GM21576 (cell line): ENCODE data around the gene NCBP3.

Experiments used
- ATAC-seq: cut with Tn5 transposase; IDR thresholded peaks from one replicate; pipeline ENCODE4 v1.9.1; 2021; ENCODE audit warnings: mild to moderate bottlenecking, moderate library complexity; ENCODE audit not compliant: unreplicated experiment

Gene NCBP3, protein sequence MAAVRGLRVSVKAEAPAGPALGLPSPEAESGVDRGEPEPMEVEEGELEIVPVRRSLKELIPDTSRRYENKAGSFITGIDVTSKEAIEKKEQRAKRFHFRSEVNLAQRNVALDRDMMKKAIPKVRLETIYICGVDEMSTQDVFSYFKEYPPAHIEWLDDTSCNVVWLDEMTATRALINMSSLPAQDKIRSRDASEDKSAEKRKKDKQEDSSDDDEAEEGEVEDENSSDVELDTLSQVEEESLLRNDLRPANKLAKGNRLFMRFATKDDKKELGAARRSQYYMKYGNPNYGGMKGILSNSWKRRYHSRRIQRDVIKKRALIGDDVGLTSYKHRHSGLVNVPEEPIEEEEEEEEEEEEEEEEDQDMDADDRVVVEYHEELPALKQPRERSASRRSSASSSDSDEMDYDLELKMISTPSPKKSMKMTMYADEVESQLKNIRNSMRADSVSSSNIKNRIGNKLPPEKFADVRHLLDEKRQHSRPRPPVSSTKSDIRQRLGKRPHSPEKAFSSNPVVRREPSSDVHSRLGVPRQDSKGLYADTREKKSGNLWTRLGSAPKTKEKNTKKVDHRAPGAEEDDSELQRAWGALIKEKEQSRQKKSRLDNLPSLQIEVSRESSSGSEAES

DNA sequence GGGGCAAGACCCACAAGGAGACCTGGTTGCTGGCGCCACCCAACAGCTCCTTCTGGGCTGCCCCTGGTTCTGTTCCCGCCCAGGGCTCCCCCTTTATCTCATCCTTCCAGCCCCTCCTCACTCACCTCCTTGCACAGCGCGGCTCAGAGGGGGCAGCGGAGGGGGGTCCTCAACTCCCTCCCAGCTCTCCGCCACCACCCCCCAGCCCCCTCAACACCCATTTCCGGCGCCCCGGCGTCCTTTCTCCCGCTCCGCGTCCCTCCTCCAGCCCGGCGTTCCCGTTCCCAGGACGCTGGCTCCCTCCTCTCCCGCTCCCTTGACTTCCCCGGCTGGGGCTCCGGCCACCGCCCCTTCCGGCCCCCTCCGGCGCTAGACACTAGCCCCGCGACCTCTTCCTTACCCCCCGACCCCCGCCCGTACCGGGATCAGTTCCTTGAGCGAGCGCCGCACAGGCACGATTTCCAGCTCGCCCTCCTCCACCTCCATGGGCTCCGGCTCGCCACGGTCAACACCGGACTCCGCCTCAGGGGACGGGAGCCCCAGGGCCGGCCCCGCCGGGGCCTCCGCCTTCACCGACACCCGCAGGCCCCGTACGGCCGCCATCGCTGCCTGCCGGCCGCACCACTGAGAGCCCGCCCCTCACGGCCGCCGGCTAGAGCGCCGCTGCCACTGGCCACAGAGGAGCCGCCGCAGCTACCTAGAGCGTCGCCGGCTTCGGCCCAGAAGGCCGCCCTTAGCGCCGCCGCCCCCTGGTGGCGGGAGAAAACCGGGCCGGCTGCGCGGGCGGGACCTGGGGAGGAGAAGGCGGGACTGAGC lies at the start of gene NCBP3:
TSS of gene NCBP3 (minus strand) at position 626 of the 816 bp plus-strand sequence. CDS start at position 603, 23 bp downstream.
- ATAC-seq: peak; percentile 84

DNA sequence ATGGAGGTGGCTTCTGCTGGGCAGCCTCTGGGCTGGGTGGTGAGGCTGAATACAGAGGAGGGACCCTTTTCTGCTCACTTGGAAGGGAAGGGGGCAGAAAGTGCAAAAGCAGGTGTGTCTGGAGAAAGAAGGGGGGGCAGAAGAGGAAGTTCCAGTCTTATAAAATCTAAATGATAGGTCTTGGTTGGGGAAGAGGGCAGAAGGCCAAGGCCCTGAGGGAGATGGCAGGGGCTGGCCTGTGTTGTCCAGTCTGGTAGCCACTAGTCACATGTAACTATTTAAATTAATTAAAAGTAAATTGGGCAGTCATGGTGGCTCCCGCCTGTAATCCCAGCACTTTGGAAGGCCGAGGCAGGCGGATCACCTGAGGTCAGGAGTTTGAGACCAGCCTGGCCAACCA lies 49.3 kb upstream of the NCBP3 start:
- ATAC-seq: no peak

DNA sequence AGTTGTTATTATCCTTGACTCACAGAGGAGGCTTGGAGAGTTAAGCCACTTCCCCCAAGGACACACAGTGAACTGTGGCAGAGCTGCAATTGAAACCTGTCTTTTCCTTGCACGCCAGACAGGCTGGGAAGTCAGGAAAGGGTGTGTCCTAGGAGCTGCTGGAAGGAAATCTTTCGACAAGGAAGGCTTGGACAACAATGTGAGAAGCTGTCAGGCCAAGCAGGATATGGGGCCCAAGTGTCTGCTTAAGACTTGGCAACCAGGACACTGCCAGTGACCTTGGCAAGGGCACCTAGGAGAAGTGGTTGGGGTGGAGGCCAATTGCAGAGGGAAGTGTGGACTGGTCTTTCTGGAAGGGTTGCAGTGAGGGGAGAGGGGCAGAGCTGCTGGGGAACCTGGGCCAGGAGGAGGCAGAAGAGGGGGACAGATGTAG lies 48.9 kb upstream of the NCBP3 start:
- no peak for ATAC-seq

DNA sequence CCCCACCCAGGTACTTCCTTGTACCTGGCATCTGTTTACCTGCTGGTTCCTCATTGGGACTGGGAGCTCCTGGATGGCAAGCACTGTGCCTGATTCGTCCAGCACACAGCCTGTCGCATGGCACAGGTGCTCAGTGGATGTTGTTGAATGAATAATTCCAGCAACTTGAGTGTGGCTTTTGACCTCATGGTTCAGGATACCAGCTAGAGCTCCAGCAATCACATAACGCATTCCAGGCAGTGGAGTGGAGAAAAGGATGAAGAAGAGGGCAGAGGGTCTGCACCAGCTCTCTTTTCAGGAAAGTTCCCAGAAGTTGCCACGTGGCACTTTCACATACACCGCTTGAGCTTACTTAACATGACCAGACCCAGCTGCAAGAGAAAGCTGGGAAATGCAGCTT lies 48.1 kb upstream of the NCBP3 start:
- ATAC-seq: no peak

DNA sequence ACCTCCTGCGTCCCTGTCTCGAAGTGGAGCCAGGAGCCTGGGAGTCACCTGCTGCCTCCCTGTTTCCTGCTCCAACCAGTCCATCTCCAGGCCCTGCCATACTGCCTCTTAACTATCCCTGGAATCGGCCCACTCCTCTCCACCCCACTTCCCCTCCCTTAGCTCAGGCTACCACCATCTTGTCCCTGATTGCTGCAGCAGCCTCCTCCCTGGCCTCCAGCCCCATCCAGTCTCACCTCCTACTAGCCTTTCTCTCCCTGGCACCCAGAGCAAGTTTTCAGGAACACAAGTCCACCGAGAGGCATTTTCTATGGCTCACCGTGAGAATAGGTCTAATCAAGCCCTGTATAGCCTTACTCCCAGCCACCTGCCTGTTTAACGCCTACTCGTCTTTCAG lies 47.7 kb upstream of the NCBP3 start:
- no peak for ATAC-seq

DNA sequence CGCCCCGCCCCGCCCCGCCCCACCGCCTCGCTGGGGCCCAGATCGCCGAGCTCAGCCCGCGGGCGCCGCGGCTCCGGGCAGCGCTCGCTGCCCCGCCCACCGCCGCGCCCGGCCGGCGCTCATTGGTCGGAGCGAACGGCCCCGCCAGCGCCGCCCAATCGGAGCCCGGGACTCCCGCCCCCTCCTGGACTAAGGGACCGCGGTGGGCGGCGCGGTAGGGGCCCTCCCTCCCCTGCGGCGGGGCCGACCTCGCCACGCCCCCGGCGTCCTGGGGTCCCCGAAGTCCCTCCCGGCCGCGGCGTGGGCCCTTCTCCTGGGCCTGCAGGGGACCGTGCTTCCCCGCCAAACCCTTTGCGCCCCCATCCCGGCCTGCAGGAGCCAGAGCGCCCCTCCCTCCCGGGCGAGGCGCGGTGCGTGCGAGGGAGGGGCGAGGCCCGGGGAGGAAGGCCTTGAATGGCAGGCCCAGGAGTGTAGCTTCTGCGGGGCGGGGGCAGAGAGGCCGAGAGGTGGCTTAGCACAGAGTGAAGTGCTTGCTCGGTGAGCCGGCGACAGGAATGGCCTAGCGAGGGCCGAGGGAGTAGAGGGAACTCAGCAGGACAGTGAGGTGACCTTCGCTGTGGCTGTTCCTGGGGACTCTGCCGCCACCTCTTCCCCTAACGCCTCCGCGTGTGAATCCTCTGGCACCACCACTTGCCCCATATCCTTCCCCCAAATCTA lies 47.1 kb upstream of the NCBP3 start, which contains the start of gene CAMKK1:
TSS of gene CAMKK1 (minus strand) at position 51 of the 717 bp plus-strand sequence. CDS start 7,366 bp downstream, outside the sequence.
- ATAC-seq: peak; percentile 72

DNA sequence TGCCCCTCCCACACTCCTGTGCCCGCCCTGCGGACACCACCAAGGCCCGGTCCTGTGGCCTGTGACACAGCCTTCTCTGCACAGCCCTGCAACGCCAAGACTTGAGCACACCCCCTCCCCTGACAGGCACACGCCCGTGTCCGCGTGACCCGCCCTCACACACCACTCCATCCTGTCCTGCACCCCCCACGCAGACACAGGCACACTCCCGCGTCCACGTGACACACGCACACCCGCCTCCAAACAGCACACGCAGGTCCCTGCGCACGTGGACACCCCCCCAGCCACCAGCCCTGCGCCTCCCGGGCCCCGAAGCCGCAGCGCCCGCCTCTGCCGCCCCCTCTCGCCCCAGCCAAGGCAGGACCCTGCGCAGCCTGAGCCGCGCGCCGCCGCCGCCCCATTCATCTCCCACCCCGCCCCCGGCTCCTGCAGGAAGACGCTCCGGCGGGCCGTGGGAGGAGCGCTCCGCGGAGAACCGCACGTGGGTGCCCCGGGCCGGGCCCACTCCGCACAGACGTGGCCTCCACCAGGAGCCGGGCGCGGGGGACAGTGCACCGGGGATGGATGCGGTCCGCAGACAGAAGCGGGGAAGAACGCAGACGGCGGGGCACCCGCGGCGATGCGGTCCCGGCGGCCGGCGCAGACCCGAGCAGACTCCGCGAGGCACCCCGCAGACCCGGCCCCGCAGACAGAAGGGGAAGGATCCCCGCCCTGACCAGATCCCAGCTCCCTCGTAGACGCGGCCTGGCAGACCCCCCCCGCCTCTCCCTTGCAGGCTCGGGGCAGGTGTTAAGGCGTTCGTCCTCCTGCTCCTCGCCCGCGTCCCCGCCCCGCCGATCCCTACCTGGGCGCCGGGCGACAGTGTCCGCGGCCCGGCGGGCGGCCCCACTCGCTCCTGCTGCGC lies 46.3 kb upstream of the NCBP3 start:
- ATAC-seq: peak; percentile 14

DNA sequence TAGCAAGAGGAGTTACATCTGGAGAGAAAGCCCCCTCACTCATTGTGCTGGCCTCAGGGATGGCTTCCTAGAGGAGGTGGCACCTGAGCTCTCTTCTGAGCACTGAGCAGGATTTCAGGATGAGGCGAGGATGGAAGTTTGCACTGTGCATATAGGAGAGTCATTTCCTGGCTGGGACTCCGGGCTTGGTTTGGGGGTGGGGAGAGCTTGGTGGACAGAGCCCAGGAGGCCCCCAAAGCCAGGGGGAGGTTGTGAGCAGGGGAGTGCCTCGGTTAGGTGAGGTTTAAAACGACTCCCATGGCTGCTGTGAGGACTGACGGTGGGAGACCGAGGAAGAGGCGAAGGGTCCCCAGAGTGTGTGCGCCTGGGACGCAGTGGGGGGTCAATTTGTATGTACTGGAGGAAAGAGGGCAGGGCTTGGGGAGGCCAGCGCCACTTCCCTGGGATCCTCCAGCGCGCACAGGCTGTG lies 45.6 kb upstream of the NCBP3 start:
- ATAC-seq: no peak

DNA sequence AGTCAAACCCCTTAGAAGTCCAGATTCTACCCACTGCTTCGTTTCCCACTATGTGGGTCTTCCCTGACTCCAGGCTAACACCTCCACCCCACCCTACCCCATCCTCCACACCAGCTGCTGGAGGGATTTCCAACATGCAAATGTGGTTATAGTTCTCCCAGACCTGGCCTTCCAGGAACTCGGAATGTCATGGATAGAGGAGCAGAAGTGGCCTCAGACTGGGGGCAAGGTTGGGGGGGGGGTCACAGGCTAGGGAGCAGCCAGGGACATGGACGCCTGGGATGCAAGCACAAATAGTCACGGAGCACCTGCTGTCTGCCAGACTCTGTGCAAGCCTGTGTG lies 44.8 kb upstream of the NCBP3 start:
- ATAC-seq: no peak

DNA sequence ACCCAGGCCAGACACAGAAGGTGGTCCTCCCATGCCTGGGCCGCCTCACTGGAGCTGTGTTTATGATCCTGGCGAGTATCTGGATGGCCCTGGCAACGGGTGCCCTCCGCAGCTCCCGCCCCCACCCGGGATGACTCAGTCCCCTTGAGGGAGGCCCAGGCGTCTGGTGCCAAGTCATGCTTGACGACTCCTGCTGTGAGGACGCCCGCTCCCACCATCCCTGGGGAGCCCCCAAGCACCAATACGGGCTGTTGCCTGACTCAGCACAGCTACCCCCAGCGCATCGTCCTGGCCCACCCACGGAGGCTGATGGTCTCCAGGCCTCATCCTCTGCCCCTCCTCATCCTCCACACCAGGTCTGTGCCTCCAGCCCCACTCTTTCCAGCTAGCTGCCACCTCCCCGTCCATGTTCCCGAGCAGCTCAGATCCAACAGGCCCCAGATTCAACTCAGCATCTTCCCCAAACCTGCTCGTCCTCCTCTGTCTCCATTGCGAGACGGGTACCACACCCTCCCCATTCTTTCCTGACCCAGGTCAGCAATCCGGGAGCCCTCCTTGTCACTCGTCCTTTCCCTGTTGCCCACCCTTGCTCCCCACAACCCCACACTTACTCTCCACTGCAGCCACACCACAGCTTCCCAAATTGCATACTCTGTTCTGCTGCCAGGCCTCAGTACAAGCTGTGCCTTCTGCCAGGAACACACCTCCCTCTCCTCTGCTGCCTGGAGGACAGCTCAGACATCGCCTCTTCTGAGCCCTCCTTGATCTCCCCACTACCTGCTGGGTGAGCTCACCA lies 44.2 kb upstream of the NCBP3 start:
- ATAC-seq: no peak

DNA sequence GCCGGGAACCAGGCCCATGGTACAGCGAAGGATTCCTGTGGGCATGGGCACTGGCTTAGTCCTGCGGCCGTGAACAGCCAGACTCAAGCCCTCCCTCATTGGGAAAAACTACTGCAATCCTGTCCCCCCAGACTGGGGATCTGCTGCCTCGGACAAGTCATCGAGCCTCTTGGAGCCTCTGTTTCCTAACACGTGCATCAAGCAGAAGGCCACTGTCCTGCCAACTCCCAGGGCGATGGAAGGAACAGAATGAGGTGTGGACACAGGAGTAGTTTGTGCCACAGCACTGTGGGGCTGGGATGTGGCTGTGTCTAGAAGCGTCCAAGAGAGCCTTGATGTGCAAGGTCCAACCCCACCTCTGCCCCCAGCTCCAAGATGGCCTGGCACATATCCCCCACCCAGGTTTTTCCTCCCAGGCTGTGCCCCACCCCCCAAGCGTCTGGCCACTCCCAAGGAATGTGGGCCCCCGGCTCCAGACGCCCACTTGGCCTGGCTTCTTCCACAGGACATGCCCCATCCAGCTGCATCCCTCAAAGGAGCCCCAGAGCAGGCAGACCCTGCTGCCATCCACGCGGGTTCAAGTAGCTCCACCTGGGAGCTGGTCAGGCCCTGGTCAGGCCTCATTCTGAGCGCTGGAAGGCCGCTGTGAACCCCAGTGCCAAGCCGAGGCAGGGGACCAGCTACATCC lies 43.4 kb upstream of the NCBP3 start:
- no peak for ATAC-seq

DNA sequence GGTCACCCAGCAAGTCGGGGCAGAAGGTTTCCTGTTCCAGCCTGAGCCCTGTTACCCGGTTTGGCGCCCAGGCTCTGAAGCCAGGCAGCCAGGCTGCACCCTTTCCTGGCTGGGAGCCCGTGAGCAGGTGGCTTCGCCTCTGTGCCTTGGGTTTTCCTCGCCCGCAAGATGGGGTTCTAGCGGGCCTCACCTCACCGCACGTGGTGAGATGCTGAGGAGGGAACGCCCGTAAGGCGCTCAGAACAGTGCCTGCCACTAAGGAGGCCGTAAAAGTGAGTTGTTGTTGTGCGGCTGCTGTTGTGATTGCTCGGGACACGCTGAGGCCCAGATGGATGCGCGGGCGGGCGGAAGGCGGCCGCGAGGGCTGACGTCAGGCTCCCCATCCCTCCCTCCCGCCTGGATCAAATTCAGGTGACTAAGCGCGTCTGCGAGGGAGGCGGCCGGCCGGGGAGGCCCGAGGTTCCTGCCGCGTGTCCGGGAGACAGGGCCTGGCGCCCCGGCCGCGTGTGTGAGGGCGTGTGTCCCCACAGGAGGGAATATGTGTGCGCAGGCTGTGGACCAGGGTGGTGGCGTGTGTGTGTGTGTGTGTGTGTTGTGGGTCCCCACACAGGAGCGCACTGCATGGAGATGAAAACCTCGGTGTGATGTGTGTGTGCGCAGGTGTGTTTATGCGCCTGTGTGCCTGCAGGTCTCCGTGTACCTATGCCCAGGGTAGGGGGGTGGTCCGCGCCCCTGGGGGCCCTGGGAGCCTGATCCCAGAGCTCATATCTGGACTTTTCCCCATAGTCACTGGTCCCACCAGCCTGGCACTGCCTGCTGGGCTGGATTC lies 42.5 kb upstream of the NCBP3 start:
- no peak for ATAC-seq

DNA sequence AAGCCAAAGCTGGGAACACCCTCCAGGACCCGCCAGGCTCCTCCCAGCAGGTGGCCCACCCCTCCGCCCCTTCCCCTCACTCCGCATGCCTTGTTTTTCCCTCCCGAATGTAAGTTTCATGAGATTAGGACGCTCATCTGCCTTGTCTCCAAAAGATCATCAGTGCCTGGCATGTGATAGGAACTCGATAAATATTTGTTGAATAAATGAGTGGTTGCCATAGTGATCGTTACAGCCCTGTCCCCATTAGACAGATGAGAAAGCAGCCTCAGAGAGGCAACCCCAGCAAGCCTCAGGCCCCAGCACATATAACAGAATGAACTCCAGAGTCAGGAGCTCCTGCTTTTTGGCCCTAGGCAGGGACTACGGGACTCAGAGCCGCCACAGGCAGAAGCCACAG lies 41.8 kb upstream of the NCBP3 start:
- ATAC-seq: no peak

DNA sequence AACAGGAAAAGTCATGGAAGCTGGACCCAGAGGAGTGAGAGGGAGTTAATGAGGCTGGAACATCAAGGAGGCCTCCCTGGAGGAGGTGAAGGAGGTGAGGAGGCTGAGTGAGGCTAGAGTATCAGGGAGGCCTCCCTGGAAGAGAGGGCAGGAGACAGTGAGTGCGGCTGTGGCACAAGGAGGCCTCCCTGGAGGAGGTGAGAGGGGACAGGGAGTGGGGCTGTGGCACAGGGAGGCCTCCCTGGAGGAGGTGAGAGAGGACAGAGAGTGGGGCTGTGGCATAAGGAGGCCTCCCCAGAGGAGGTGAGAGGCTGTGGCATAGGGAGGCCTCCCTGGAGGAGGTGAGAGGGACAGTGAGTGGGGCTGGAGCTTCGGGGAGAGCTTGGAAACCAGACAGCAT lies 41.3 kb upstream of the NCBP3 start:
- ATAC-seq: no peak

DNA sequence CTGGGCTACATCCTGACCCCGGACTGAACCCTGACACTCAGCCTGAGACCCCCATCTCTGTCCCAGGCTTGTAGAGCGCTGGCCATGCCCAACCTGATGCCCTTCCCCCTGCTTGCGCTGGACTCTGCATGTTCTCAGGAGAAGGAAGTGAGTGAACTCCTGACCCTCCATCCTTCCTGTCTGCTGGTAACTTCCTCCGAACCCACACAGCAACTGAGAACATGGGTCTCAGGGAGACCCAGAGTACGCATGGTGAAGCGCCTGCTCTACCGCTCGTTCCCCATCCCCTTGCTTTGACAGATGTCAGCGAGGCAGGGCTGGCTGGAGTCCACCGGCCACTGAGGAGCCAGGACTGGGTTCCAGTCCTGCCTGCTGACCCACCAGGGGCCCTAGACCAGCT lies 40.7 kb upstream of the NCBP3 start:
- ATAC-seq: no peak

DNA sequence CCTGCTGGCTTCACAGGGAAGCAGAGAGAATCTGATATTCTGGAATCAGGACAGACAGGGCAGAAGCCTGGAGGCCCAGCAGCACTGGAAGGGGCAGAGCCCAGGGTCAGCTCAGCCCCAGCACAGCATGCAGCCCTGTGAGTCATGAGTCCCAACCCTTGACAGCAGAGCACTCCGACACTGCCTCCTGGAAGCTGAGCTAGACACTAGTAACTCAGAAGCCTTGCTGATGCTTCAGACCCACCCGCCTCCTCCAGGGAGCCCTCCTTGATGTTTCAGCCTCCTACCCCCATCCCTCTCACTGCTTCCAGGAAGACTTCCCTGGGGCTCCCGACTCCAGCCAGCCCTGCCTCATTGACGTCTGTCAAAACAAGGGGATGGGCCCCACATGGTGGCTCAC lies 39.9 kb upstream of the NCBP3 start:
- no peak for ATAC-seq

DNA sequence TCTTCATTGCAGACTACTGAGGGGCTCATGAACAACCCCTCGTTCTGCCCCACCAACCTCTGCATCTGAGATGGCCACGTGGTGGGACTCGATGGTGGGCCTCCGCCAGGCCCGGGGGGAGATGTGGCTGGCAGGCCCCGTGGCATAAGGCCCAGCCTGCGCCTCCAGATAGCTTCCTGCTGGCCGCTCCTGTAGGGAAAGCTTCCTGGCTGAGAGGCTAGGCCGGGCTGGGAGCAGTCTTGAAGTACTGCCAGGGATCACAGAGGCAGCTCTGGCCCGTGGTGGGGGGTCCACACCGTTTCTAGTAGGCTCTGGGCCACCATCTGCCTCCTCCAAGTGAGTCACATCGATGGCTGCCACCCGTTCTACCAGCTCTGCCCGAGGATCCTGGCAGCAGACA lies 39.2 kb upstream of the NCBP3 start:
- no peak for ATAC-seq

DNA sequence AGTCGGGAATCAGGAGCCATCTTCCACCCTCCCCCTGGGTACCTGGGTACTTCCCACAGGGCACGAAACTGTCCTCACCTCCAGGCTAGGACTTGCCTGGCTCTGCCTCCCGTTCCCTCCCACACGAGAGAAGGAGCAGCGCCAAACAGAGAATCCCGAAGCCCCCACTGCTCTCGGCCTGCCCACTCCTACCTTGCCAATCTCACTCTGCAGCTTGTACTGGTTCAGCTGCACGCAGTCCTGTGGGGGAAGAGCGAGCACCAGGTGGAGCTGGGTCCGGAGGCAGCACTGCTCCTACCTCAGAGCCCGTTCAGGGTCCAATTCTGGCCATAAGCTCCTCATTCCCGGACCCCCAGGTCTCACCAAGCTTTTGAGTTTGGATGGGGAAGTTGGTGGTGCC lies 38.1 kb upstream of the NCBP3 start:
- ATAC-seq: no peak
